ENCODE results near the gene MUC5AC.

- TF ChIP-seq CTCF (IDR thresholded peaks at IDR 0.05; ENCODE audit: poor library complexity, severe bottlenecking) (no peak), POLR2AphosphoS5 (IDR thresholded peaks at IDR 0.05) (no peak), TAF1 (IDR thresholded peaks at IDR 0.05; ENCODE audit: low read depth) (no peak), REST (IDR thresholded peaks at IDR 0.05; ENCODE audit: borderline replicate concordance) (no peak), RAD21 (conservative IDR thresholded peaks at IDR 0.05) (no peak), EZH2 (IDR thresholded peaks at IDR 0.05; ENCODE audit: borderline replicate concordance, insufficient read depth, low read length, poor library complexity, severe bottlenecking) (no peak), EP300 (conservative IDR thresholded peaks at IDR 0.05; ENCODE audit: poor library complexity, severe bottlenecking) (no peak), SMC3 (conservative IDR thresholded peaks at IDR 0.05; ENCODE audit: poor library complexity) (no peak), MXI1 (conservative IDR thresholded peaks at IDR 0.05; ENCODE audit: poor library complexity, severe bottlenecking) (no peak)
These were observed 39.0 kb downstream of the MUC5AC start for GRCh38 chr11:1196516-1197391.
